GM23338 (cell line): Measurements from ENCODE around the gene SHMT1.

Experiments
- EZH2 ChIP-seq: fragments of 200-600 bp; sonication (generic); IDR thresholded peaks from one replicate; pipeline ENCODE4 v1.8.0; 2017; ENCODE audit warnings: antibody characterized with exemption, mild to moderate bottlenecking, low read depth; ENCODE audit not compliant: unreplicated experiment
- EZH2phosphoT487 ChIP-seq: fragments of 200-600 bp; sonication (generic); IDR thresholded peaks from one replicate; pipeline ENCODE4 v1.8.1; 2018; ENCODE audit warnings: antibody characterized with exemption; ENCODE audit not compliant: unreplicated experiment
- NANOG ChIP-seq: IDR thresholded peaks from 2 replicates; pipeline ENCODE4 v1.6.1; 2016; ENCODE audit warnings: antibody characterized with exemption, borderline replicate concordance
- POLR2AphosphoS5 ChIP-seq: IDR thresholded peaks from 2 replicates; pipeline ENCODE4 v1.6.1; 2016; ENCODE audit warnings: antibody characterized with exemption, low read depth
- ZNF114 ChIP-seq: fragments of 250-450 bp; sonication (Bioruptor Pico); IDR thresholded peaks from 2 replicates; pipeline ENCODE4 v1.5.0; 2020; ENCODE audit warnings: mild to moderate bottlenecking, moderate library complexity
- TF ChIP-seq, protein P1 (sequence below), 2 experiments: fragments of 200-600 bp in 1 of 2; sonication (generic) in 1 of 2; conservative IDR thresholded peaks; 2 replicates each; pipeline versions ENCODE4 v1.5.1 to v1.6.1; 2016 to 2017; ENCODE audit warnings: antibody characterized with exemption in 2 of 2, low read depth in 2 of 2, mild to moderate bottlenecking in 2 of 2, moderate library complexity in 1 of 2
- TF ChIP-seq, protein P2 (sequence below): IDR thresholded peaks from one replicate; pipeline ENCODE4 v1.6.1; 2018; ENCODE audit warnings: antibody characterized with exemption; ENCODE audit not compliant: unreplicated experiment

DNA sequence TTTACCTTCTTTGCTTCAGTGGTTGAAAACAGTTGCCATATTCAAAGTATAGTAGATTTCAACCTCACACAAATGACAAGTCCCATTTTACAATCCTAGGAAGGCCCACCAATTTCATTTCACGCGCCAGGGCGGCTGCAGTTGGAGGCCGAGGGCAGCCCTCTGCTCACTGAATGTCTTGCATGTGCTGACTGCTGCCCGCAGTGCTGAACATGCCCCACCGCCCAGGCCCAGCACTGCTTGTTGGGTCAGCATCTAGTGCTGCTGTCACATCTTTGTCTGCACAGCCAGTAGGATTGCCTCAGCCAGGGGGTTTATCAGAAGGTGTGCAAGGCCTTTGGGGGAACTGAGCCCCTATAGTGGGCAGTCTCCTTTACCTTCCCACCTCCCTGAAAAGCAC lies 36.8 kb downstream of the SHMT1 start:
- TF ChIP-seq, protein P1, sequence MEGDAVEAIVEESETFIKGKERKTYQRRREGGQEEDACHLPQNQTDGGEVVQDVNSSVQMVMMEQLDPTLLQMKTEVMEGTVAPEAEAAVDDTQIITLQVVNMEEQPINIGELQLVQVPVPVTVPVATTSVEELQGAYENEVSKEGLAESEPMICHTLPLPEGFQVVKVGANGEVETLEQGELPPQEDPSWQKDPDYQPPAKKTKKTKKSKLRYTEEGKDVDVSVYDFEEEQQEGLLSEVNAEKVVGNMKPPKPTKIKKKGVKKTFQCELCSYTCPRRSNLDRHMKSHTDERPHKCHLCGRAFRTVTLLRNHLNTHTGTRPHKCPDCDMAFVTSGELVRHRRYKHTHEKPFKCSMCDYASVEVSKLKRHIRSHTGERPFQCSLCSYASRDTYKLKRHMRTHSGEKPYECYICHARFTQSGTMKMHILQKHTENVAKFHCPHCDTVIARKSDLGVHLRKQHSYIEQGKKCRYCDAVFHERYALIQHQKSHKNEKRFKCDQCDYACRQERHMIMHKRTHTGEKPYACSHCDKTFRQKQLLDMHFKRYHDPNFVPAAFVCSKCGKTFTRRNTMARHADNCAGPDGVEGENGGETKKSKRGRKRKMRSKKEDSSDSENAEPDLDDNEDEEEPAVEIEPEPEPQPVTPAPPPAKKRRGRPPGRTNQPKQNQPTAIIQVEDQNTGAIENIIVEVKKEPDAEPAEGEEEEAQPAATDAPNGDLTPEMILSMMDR (conservative IDR thresholded peaks at IDR 0.05; ENCODE audit: low read depth in 2 of 2), result no peak
- TF ChIP-seq EZH2 (no peak), NANOG (no peak), POLR2AphosphoS5 (no peak), ZNF114 (no peak), EZH2phosphoT487 (no peak)
- TF ChIP-seq, protein P2, sequence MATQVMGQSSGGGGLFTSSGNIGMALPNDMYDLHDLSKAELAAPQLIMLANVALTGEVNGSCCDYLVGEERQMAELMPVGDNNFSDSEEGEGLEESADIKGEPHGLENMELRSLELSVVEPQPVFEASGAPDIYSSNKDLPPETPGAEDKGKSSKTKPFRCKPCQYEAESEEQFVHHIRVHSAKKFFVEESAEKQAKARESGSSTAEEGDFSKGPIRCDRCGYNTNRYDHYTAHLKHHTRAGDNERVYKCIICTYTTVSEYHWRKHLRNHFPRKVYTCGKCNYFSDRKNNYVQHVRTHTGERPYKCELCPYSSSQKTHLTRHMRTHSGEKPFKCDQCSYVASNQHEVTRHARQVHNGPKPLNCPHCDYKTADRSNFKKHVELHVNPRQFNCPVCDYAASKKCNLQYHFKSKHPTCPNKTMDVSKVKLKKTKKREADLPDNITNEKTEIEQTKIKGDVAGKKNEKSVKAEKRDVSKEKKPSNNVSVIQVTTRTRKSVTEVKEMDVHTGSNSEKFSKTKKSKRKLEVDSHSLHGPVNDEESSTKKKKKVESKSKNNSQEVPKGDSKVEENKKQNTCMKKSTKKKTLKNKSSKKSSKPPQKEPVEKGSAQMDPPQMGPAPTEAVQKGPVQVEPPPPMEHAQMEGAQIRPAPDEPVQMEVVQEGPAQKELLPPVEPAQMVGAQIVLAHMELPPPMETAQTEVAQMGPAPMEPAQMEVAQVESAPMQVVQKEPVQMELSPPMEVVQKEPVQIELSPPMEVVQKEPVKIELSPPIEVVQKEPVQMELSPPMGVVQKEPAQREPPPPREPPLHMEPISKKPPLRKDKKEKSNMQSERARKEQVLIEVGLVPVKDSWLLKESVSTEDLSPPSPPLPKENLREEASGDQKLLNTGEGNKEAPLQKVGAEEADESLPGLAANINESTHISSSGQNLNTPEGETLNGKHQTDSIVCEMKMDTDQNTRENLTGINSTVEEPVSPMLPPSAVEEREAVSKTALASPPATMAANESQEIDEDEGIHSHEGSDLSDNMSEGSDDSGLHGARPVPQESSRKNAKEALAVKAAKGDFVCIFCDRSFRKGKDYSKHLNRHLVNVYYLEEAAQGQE, result no peak
